SK-N-SH (cell line): ENCODE results near the gene HEG1. TPM values are rescaled to one million over a fixed set of nuclear protein-coding genes. Genes with fewer than 3 reads are reported as not detected.

ENCODE experiments used
- CTCF ChIA-PET: fragments of 300-600, 350-600 bp; formaldehyde crosslinking; extraction: SDS; loops from one replicate; lab custom pipeline; 2021; lab: Yijun Ruan, JAX
- POLR2A ChIA-PET: fragments of 350-600 bp; sonication (Branson Sonifier 250); formaldehyde crosslinking; extraction: SDS; loops from one replicate; lab custom pipeline; 2020; ENCODE audit warnings: antibody characterized with exemption, inconsistent platforms; lab: Yijun Ruan, JAX
- DNase-seq: peaks from one replicate; pipeline ENCODE4 v3.0.0; 2012
- H2AFZ ChIP-seq: fragments of 200-600 bp; sonication (generic); 2 replicates; pipeline ENCODE4 v1.8.1; 2016; ENCODE audit warnings: antibody characterized with exemption, mild to moderate bottlenecking, low read depth
- H3F3A ChIP-seq: fragments of 200-600 bp; sonication (generic); replicated peaks from 2 replicates; pipeline ENCODE3; 2016; ENCODE audit warnings: antibody characterized with exemption, mild to moderate bottlenecking; ENCODE audit not compliant: insufficient read depth
- H3K27ac ChIP-seq, 2 experiments: fragments of 200-500 bp in 1 of 2; fragments of 200-600 bp in 1 of 2; sonication (Bioruptor generic) in 1 of 2; sonication (generic), shearing (Covaris generic) in 1 of 2; 2 replicates each; pipeline versions ENCODE4 v1.5.1 to v1.6.1; 2014 to 2016; ENCODE audit warnings: low read depth in 2 of 2, inconsistent platforms in 1 of 2, low read length in 1 of 2, mild to moderate bottlenecking in 1 of 2, mixed read lengths in 1 of 2
- H3K27me3 ChIP-seq: fragments of 200-600 bp; sonication (generic), shearing (Covaris generic); 2 replicates; pipeline ENCODE4 v1.6.1; 2016; ENCODE audit warnings: mixed run types; ENCODE audit not compliant: insufficient read depth
- H3K36me3 ChIP-seq, 2 experiments: fragments of 200-500 bp in 1 of 2; fragments of 200-600 bp in 1 of 2; sonication (Bioruptor generic) in 1 of 2; sonication (generic) in 1 of 2; replicated peaks in 1 of 2; 2 replicates each; pipeline versions ENCODE3 to v1.5.1; 2014 to 2016; ENCODE audit warnings: low read length in 1 of 2, mild to moderate bottlenecking in 1 of 2; ENCODE audit not compliant: insufficient read depth in 2 of 2, control insufficient read depth in 1 of 2
- H3K4me1 ChIP-seq, 2 experiments: fragments of 200-500 bp in 1 of 2; fragments of 200-600 bp in 1 of 2; sonication (Bioruptor generic) in 1 of 2; sonication (generic), shearing (Covaris generic) in 1 of 2; 2 replicates each; pipeline versions ENCODE4 v1.5.1 to v1.6.1; 2014 to 2016; ENCODE audit warnings: low read depth in 1 of 2, low read length in 1 of 2, mixed run types in 1 of 2; ENCODE audit not compliant: insufficient read depth in 2 of 2, control insufficient read depth in 1 of 2
- H3K4me2 ChIP-seq: fragments of 200-600 bp; sonication (generic), shearing (Covaris generic); 2 replicates; pipeline ENCODE4 v1.6.1; 2017; ENCODE audit warnings: mixed run types
- H3K4me3 ChIP-seq, 2 experiments: fragments of 200-500 bp in 1 of 2; fragments of 200-600 bp in 1 of 2; sonication (Bioruptor generic) in 1 of 2; sonication (generic), shearing (Covaris generic) in 1 of 2; 2 replicates each; pipeline versions ENCODE4 v1.5.1 to v1.8.1; 2014 to 2016; ENCODE audit warnings: low read depth in 2 of 2, inconsistent platforms in 1 of 2, low read length in 1 of 2, mild to moderate bottlenecking in 1 of 2, mixed read lengths in 1 of 2, moderate library complexity in 1 of 2
- H3K79me2 ChIP-seq: fragments of 200-600 bp; sonication (generic); 2 replicates; pipeline ENCODE4 v1.8.1; 2017; ENCODE audit warnings: mild to moderate bottlenecking; ENCODE audit not compliant: insufficient read depth
- H3K9ac ChIP-seq: fragments of 200-600 bp; sonication (generic); 2 replicates; pipeline ENCODE4 v1.6.1; 2017; ENCODE audit warnings: mixed run types
- H3K9me2 ChIP-seq: fragments of 200-600 bp; sonication (generic); 2 replicates; pipeline ENCODE4 v1.6.1; 2017; ENCODE audit warnings: mixed run types
- H3K9me3 ChIP-seq: fragments of 200-600 bp; sonication (generic); 2 replicates; pipeline ENCODE4 v1.6.1; 2017; ENCODE audit warnings: mixed run types, mild to moderate bottlenecking, moderate library complexity
- H4K20me1 ChIP-seq: fragments of 200-600 bp; sonication (generic); 2 replicates; pipeline ENCODE4 v1.6.1; 2017; ENCODE audit warnings: mild to moderate bottlenecking, mixed run types; ENCODE audit not compliant: insufficient read depth
- CHD2 ChIP-seq: fragments of 150-350 bp; IDR thresholded peaks from 2 replicates; pipeline ENCODE4 v1.6.1; 2018; ENCODE audit warnings: low read length; ENCODE audit not compliant: partially characterized antibody
- EP300 ChIP-seq, 2 experiments: IDR thresholded peaks; 2 replicates each; pipeline versions ENCODE4 v1.4.0 to v1.6.1; 2012; ENCODE audit warnings: borderline replicate concordance in 1 of 2, low read depth in 1 of 2, low read length in 1 of 2
- FOSL2 ChIP-seq: IDR thresholded peaks from 2 replicates; pipeline ENCODE4 v1.4.0; 2012; ENCODE audit warnings: low read depth, mild to moderate bottlenecking, moderate library complexity, borderline replicate concordance
- JUND ChIP-seq: IDR thresholded peaks from 2 replicates; pipeline ENCODE4 v1.4.0; 2012
- NFIC ChIP-seq: IDR thresholded peaks from 2 replicates; pipeline ENCODE4 v1.4.0; 2012; ENCODE audit warnings: borderline replicate concordance
- POLR2AphosphoS5 ChIP-seq: IDR thresholded peaks from 2 replicates; pipeline ENCODE4 v1.6.1; 2012; ENCODE audit warnings: low read depth, low read length
- RCOR1 ChIP-seq: fragments of 150-350 bp; IDR thresholded peaks from 2 replicates; pipeline ENCODE4 v1.6.1; 2017; ENCODE audit warnings: antibody characterized with exemption, low read length
- RXRA ChIP-seq: IDR thresholded peaks from 2 replicates; pipeline ENCODE4 v1.4.0; 2012; ENCODE audit warnings: low read depth, mild to moderate bottlenecking, borderline replicate concordance
- TCF12 ChIP-seq: IDR thresholded peaks from 2 replicates; pipeline ENCODE4 v1.4.0; 2012
- TEAD4 ChIP-seq: IDR thresholded peaks from 2 replicates; pipeline ENCODE4 v1.4.0; 2012; ENCODE audit warnings: mild to moderate bottlenecking, borderline replicate concordance; ENCODE audit not compliant: insufficient read depth
- WGBS: methylation state at CpG from one replicate; pipeline ENCODE4 v1.1.6; 2017; ENCODE audit warnings: low lambda C conversion rate; 5-methylcytosine and 5-hydroxymethylcytosine counted together
- polyA plus RNA-seq, 3 experiments: library from polyadenylated mRNA; depleted of rRNA; stranded (reverse); fragments of >200 nt; gene quantifications; 2 replicates each; pipeline ENCODE4 v1.2.3, GENCODE V29; 2012
- TF ChIP-seq, protein P1 (sequence below): IDR thresholded peaks from 2 replicates; pipeline ENCODE4 v1.6.1; 2012; ENCODE audit warnings: mild to moderate bottlenecking, low read depth, low read length, moderate library complexity
- TF ChIP-seq, protein P2 (sequence below): IDR thresholded peaks from 2 replicates; pipeline ENCODE4; 2012
- TF ChIP-seq, protein P3 (sequence below): fragments of 200-600 bp; sonication (generic); IDR thresholded peaks from 2 replicates; pipeline ENCODE4 v1.6.1; 2017; ENCODE audit warnings: antibody characterized with exemption, mild to moderate bottlenecking, moderate library complexity

Gene HEG1
- polyA plus RNA-seq, 1 of the 3 experiments (the other 2 are of a cell fraction) = 27.7 TPM

DNA sequence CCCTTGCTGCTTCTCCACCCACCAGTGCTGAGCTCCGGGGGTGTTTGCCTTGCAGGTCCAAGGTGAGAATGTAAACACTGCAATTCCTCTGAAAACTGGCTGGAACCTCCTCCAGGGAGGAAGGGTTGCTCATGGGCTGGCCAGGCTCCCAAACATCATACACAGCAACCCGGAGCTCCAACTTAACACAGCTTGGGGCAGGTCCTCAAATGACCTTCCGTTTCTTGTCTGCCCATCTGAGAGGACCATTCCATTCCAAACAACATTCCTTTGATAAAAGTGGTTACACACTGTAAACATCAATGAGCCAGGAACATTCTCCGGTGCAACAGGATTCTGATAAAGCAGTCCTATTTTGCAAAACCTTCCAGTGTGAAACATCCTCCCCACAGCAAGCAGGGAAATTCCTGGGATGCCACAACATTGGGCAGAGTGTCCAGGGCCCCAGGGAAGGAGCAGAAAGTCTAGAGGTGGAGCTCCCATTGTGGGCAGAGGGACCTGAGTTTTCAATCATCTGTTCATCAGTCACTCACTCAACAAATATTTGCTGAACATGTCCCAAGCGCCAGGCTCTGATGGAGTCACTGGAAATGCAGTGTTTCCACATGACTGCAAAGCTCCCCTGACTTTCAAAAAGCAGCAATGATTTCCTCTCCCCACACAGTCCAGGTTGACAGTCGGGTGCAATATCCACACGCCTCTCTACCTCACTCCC is 7.3 kb upstream of the HEG1 start:
- H3K79me2 ChIP-seq = no peaks in the 10 kb centered on the region
- H3F3A ChIP-seq = peaks cover 17% of the 10 kb centered on the region
- H3K9me2 ChIP-seq = no peaks in the 10 kb centered on the region
- H2AFZ ChIP-seq = peak overlapping the region; percentile 74
- ChIA-PET POLR2A (no interaction called here), CTCF (interaction anchor here (1.0 kb wide), 1 partner anchor 13 kb away, joined by 4 read pairs; no protein-coding TSS in a partner anchor)
- no peaks in the 10 kb centered on the region for H3K9me3 ChIP-seq
- peak overlapping the region; percentile 74 to 76; a peak in 3 of 4 replicates for H3K27ac ChIP-seq
- H3K36me3 ChIP-seq = no peaks in the 10 kb centered on the region
- peaks cover 7 to 19% of the 10 kb centered on the region in 2 experiments; a peak in 3 of 4 replicates for H3K4me1 ChIP-seq
- H3K9ac ChIP-seq = peak overlapping the region; percentile 15; the same call in 1 of the 2 replicates
- H3K27me3 ChIP-seq = no peaks in the 10 kb centered on the region
- H3K4me2 ChIP-seq = peak overlapping the region; percentile 51
- H4K20me1 ChIP-seq = no peaks in the 10 kb centered on the region
- 36% methylated on average over 6 of the region's 7 CpGs for WGBS
- H3K4me3 ChIP-seq = 0 out of 4 replicates have a peak overlapping the region, but pooled peaks of 1 of the 2 experiments have one; percentile 10
- DNase-seq = no peak
- peak; percentile 21; the same call in 1 of the 2 replicates for TF ChIP-seq FOSL2
- TF ChIP-seq, protein P1, sequence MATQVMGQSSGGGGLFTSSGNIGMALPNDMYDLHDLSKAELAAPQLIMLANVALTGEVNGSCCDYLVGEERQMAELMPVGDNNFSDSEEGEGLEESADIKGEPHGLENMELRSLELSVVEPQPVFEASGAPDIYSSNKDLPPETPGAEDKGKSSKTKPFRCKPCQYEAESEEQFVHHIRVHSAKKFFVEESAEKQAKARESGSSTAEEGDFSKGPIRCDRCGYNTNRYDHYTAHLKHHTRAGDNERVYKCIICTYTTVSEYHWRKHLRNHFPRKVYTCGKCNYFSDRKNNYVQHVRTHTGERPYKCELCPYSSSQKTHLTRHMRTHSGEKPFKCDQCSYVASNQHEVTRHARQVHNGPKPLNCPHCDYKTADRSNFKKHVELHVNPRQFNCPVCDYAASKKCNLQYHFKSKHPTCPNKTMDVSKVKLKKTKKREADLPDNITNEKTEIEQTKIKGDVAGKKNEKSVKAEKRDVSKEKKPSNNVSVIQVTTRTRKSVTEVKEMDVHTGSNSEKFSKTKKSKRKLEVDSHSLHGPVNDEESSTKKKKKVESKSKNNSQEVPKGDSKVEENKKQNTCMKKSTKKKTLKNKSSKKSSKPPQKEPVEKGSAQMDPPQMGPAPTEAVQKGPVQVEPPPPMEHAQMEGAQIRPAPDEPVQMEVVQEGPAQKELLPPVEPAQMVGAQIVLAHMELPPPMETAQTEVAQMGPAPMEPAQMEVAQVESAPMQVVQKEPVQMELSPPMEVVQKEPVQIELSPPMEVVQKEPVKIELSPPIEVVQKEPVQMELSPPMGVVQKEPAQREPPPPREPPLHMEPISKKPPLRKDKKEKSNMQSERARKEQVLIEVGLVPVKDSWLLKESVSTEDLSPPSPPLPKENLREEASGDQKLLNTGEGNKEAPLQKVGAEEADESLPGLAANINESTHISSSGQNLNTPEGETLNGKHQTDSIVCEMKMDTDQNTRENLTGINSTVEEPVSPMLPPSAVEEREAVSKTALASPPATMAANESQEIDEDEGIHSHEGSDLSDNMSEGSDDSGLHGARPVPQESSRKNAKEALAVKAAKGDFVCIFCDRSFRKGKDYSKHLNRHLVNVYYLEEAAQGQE = 0 out of 2 replicates have a peak, but pooled peaks have one; percentile 3
- TF ChIP-seq POLR2AphosphoS5 = no peak
- peak in 1 of 2 experiments; percentile 59; a peak in 1 of 4 replicates for TF ChIP-seq EP300 (IDR thresholded peaks at IDR 0.05; ENCODE audit: borderline replicate concordance in 1 of 2, low read depth in 1 of 2, low read length in 1 of 2)
- TF ChIP-seq, protein P2, sequence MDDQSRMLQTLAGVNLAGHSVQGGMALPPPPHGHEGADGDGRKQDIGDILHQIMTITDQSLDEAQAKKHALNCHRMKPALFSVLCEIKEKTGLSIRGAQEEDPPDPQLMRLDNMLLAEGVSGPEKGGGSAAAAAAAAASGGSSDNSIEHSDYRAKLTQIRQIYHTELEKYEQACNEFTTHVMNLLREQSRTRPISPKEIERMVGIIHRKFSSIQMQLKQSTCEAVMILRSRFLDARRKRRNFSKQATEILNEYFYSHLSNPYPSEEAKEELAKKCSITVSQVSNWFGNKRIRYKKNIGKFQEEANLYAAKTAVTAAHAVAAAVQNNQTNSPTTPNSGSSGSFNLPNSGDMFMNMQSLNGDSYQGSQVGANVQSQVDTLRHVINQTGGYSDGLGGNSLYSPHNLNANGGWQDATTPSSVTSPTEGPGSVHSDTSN = peak; percentile 75
- TF ChIP-seq TCF12 = peak; percentile 78
- TF ChIP-seq RXRA = peak; percentile 96
- no peak for TF ChIP-seq CHD2
- TF ChIP-seq JUND = peak; percentile 44; the same call in 1 of the 2 replicates
- peak; percentile 66; the same call in 1 of the 2 replicates for TF ChIP-seq NFIC
- TF ChIP-seq TEAD4 = peak; percentile 92

DNA sequence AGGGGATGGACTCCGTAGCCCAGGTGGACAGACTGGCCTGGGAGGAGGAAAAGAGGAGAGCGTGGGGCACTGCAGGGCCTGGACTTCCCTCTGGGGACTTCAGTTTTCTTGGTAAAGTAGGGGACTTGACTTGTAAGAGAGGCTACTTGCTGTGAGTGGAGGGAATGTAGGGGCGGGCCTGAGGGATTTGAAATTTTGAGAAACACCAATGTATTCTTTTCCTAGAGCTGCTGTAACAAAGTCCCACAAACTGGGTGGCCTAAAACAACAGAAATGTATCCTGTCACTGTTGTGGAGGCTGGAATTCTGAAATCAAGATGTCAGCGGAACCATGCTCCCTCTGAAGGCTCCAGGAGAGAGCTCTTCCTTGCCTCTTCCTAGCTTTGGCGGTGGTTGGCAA is 5.8 kb upstream of the HEG1 start:
- Histone ChIP-seq H3K9me3 (no peaks in the 10 kb centered on the region), H3K4me3 (no peak overlapping the region), H3F3A (peaks cover 23% of the 10 kb centered on the region), H3K4me2 (no peak overlapping the region)
- ChIA-PET POLR2A (no interaction called here), CTCF (no interaction called here)
- 98% methylated on average over 5 of the region's 5 CpGs for WGBS
- DNase-seq = no peak
- TF ChIP-seq RCOR1 (no peak), JUND (no peak), POLR2AphosphoS5 (no peak)
- TF ChIP-seq, protein P3, sequence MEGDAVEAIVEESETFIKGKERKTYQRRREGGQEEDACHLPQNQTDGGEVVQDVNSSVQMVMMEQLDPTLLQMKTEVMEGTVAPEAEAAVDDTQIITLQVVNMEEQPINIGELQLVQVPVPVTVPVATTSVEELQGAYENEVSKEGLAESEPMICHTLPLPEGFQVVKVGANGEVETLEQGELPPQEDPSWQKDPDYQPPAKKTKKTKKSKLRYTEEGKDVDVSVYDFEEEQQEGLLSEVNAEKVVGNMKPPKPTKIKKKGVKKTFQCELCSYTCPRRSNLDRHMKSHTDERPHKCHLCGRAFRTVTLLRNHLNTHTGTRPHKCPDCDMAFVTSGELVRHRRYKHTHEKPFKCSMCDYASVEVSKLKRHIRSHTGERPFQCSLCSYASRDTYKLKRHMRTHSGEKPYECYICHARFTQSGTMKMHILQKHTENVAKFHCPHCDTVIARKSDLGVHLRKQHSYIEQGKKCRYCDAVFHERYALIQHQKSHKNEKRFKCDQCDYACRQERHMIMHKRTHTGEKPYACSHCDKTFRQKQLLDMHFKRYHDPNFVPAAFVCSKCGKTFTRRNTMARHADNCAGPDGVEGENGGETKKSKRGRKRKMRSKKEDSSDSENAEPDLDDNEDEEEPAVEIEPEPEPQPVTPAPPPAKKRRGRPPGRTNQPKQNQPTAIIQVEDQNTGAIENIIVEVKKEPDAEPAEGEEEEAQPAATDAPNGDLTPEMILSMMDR = no peak
- TF ChIP-seq, all 33 proteins: peak for 0
- H3K27ac ChIP-seq = 0 out of 4 replicates have a peak overlapping the region, but pooled peaks of 1 of the 2 experiments have one; percentile 74
- H3K36me3 ChIP-seq = no peaks in the 10 kb centered on the region
- no peak overlapping the region for H2AFZ ChIP-seq
- H3K9me2 ChIP-seq = no peaks in the 10 kb centered on the region
- H3K9ac ChIP-seq = no peak overlapping the region
- no peaks in the 10 kb centered on the region for H4K20me1 ChIP-seq
- no peaks in the 10 kb centered on the region for H3K79me2 ChIP-seq
- H3K4me1 ChIP-seq = peaks cover 10 to 22% of the 10 kb centered on the region in 2 experiments
- H3K27me3 ChIP-seq = no peaks in the 10 kb centered on the region
